DND-41 (cell line): ENCODE data around the gene AKR1B15.
"Not testable (repeated sequence)": the region's sequence is repeated elsewhere in the genome, so short reads cannot be mapped to it uniquely, and the experiment has no call there.

ENCODE experiments used
- ATAC-seq: fragments of 200-7000 bp; cut with Tn5 transposase; 3 replicates; pipeline ENCODE4 v1.9.1; 2021; ENCODE audit warnings: low read depth; ENCODE audit not compliant: insufficient read depth
- DNase-seq: peaks from one replicate; pipeline ENCODE4 v3.0.0-alpha.2; 2020
- H2AFZ ChIP-seq: 2 replicates; pipeline ENCODE4 v1.6.0; 2012; ENCODE audit warnings: low read depth, low read length
- H3K27ac ChIP-seq: 2 replicates; pipeline ENCODE4 v1.5.1; 2012; ENCODE audit warnings: low read length, inconsistent platforms
- H3K27me3 ChIP-seq: fragments of 200-600 bp; sonication (generic); 2 replicates; pipeline ENCODE4 v1.6.0; 2012; ENCODE audit warnings: low read length, mild to moderate bottlenecking, inconsistent platforms; ENCODE audit not compliant: insufficient read depth, poor library complexity
- H3K36me3 ChIP-seq: 2 replicates; pipeline ENCODE4 v1.5.1; 2012; ENCODE audit warnings: low read length, inconsistent platforms; ENCODE audit not compliant: insufficient read depth
- H3K4me1 ChIP-seq: 2 replicates; pipeline ENCODE4 v1.5.1; 2012; ENCODE audit warnings: mild to moderate bottlenecking, low read length; ENCODE audit not compliant: insufficient read depth
- H3K4me2 ChIP-seq: 2 replicates; pipeline ENCODE4 v1.6.0; 2012; ENCODE audit warnings: mild to moderate bottlenecking, moderate library complexity, low read length, inconsistent platforms; ENCODE audit not compliant: insufficient read depth
- H3K4me3 ChIP-seq, 2 experiments: fragments of 200-600 bp in 1 of 2; shearing (Covaris generic) in 1 of 2; 2 replicates each; pipeline ENCODE4 v1.5.1; 2012 to 2016; ENCODE audit warnings: inconsistent platforms in 2 of 2, low read length in 2 of 2, mild to moderate bottlenecking in 2 of 2, low read depth in 1 of 2, moderate library complexity in 1 of 2
- H3K79me2 ChIP-seq: 2 replicates; pipeline ENCODE4 v1.6.0; 2012; ENCODE audit warnings: low read length, inconsistent platforms; ENCODE audit not compliant: insufficient read depth
- H3K9ac ChIP-seq: 2 replicates; pipeline ENCODE4 v1.6.0; 2012; ENCODE audit warnings: low read depth, mild to moderate bottlenecking, inconsistent platforms, low read length, moderate library complexity
- H3K9me3 ChIP-seq: 2 replicates; pipeline ENCODE4 v1.5.1; 2012; ENCODE audit warnings: low read length, moderate library complexity, mild to moderate bottlenecking, inconsistent platforms; ENCODE audit not compliant: insufficient read depth, severe bottlenecking
- H4K20me1 ChIP-seq: 2 replicates; pipeline ENCODE4 v1.6.0; 2012; ENCODE audit warnings: low read length; ENCODE audit not compliant: insufficient read depth
- CTCF ChIP-seq: IDR thresholded peaks from 2 replicates; pipeline ENCODE4 v1.5.1; 2012; ENCODE audit warnings: borderline replicate concordance, low read length, moderate library complexity, mild to moderate bottlenecking; ENCODE audit not compliant: poor library complexity, severe bottlenecking; ENCODE audit errors: extremely low read depth
- EZH2 ChIP-seq: IDR thresholded peaks from 3 replicates; pipeline ENCODE4 v1.6.1; 2012; ENCODE audit warnings: borderline replicate concordance, low read depth, mild to moderate bottlenecking, moderate library complexity, low read length, inconsistent platforms; ENCODE audit not compliant: severe bottlenecking

AKR1B15 gene

GRCh38 chr7:134539380-134540004 is 9.4 kb upstream of the AKR1B15 start:
- H3K4me2 ChIP-seq = no peak overlapping the region
- H3K4me1 ChIP-seq = no peaks in the 10 kb centered on the region
- no peak for ATAC-seq
- no peak overlapping the region for H2AFZ ChIP-seq
- no peaks in the 10 kb centered on the region for H3K79me2 ChIP-seq
- TF ChIP-seq CTCF (no peak), EZH2 (no peak)
- no peaks in the 10 kb centered on the region for H3K36me3 ChIP-seq
- DNase-seq = no peak
- H3K27me3 ChIP-seq = peaks cover 6% of the 10 kb centered on the region
- H3K4me3 ChIP-seq = no peak overlapping the region
- H4K20me1 ChIP-seq = no peaks in the 10 kb centered on the region
- H3K27ac ChIP-seq = no peak overlapping the region
- no peak overlapping the region for H3K9ac ChIP-seq
- H3K9me3 ChIP-seq = no peaks in the 10 kb centered on the region

DNA sequence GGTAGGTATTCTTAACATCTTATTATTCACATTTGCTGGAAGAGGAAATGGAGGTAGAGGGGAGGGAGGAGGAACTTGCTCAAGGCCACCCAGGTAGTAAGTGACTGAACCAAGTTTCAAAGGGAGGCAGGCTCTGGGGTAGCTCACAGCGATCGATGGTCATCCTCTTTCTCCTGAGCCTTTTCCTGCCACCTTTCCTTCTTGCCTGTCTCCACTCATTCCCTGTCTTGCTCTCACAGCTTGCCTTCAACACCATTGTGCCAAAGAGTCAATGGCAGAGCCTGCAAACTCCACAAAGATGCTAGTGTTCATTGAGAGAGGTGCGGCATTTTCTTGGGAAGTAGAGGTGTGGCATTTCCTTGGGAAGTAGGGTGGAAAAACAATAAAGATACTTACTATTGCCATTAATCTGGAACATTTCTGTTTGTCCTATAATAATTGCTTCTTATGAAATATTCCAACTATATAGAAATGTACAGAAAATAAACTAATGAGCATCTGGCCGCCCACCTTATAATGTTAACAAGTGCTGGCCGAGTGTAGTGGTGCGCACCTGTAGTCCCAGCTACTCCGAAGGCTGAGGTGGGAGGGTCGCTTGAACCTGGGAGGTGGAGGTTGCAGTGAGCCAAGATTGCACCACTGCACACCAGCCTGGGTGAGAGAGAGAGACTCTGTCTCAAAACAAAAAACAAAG is 7.3 kb upstream of the AKR1B15 start:
- not testable (repeated sequence) for H3K9me3 ChIP-seq, H3K4me3 ChIP-seq, H3K4me2 ChIP-seq, H2AFZ ChIP-seq, H3K27me3 ChIP-seq, H4K20me1 ChIP-seq, DNase-seq, H3K4me1 ChIP-seq, H3K36me3 ChIP-seq, H3K9ac ChIP-seq, ATAC-seq, H3K27ac ChIP-seq, H3K79me2 ChIP-seq

DNA sequence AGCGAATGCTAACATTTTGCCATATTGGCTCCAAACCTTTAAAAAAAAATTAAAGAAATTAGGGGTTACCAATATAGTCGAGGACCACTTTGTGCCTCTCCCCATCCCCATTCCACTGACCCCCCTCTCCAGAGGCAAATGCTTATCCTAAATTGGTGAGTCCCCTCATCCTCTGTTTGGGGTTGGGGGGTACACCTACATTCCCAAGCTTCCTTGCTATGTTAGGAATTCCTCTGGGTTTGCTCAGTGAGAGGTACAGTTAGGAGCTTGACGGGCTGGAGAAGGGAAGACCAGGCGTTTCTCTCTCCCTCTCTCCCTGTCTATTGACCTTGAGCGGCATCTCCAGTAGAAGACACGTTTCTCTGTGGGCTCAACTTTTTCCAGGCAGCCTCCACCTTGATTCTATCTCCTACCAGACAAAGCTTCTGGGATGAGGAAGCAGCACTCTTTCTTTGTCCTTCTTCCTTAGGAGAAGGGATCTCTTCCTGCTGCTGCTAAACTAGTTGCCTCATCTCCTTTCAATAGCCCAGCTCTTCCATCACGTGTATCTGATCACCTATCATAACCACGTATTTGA is 6.6 kb upstream of the AKR1B15 start:
- no peak for TF ChIP-seq CTCF
- TF ChIP-seq EZH2 = no peak
- Histone ChIP-seq H3K79me2 (no peaks in the 10 kb centered on the region), H3K36me3 (no peaks in the 10 kb centered on the region), H3K4me2 (no peak overlapping the region), H3K9me3 (no peaks in the 10 kb centered on the region), H3K27me3 (peaks cover 4% of the 10 kb centered on the region), H4K20me1 (no peaks in the 10 kb centered on the region), H3K4me1 (no peaks in the 10 kb centered on the region), H3K9ac (no peak overlapping the region), H3K4me3 (no peak overlapping the region), H3K27ac (no peak overlapping the region), H2AFZ (no peak overlapping the region)
- ATAC-seq (no peak), DNase-seq (no peak)

DNA sequence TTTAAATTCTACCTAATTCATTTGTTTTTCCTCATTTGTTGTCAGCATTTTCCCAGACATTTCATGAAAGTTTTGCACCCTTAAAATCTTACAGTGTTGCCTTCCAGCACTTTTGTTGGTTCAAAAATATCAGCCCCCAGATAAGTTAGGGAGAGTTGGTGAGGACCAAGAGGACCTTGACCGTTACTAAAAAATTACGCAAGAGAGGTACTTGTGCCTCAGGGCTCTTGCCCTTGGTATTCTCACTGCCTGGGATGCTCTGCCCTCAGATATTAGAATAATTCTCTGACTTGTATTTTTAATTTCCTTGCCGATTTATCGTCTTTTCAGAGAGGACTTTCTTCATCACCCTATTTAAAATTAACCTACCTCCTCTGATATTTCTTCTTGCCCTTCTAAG is 3.5 kb upstream of the AKR1B15 start:
- ATAC-seq = no peak
- Histone ChIP-seq H3K9ac (no peak overlapping the region), H3K4me1 (no peaks in the 10 kb centered on the region), H3K79me2 (no peaks in the 10 kb centered on the region), H3K36me3 (no peaks in the 10 kb centered on the region), H3K4me3 (no peak overlapping the region), H3K9me3 (no peaks in the 10 kb centered on the region), H2AFZ (no peak overlapping the region), H3K27me3 (no peaks in the 10 kb centered on the region), H3K4me2 (no peak overlapping the region), H3K27ac (no peak overlapping the region), H4K20me1 (no peaks in the 10 kb centered on the region)
- no peak for TF ChIP-seq CTCF
- no peak for TF ChIP-seq EZH2
- no peak for DNase-seq
